Activated T-cell treated with anti-CD3 and anti-CD28 coated beads, Interleukin-2, amount 50 U/mL, for 48 hours (primary cell): ENCODE results near the gene PFDN6.

Source experiments
- DNase-seq, 2 experiments: peaks; one replicate each; pipeline ENCODE4 v3.0.0-alpha.2; 2020

The PFDN6 gene

DNA sequence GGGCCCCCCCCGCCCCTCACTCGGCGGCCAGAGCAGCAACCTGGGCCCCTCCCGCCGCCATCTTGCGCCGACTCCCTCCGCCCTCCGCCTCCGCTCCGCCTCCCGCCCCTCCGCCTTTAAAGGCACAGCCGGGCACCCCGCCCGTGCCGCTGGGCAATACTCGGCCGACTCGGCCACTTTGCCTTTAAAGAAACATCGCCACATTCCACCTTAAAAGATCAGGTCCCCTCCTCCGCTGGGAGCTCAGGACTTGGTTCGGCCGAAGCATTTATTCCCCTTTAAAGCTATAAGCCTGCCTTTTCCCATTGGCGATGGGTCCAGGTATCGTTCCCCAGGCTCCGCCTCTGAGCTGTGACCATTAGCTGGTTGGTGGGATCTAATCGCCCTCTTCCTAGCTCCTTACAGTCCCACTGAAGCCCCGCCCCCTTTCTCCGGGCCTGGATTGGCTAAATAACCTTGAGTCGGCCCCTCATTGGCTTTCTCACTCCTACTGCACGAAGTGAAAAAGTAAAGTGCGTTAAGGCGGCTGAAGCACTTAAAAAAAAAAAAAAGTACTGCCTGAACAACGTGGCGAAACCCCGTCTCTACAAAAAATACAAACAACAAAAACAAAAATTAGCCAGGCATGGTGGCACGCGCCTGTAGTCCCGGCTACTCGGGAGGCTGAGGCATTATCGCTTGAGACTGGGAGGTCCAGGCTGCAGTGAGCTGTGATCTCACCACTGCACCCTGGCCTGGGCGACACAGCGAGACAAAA, 28.4 kb downstream of the PFDN6 start, which contains the start of gene ZBTB22:
Gene ZBTB22, minus strand, starts transcription at position 76 of the 757 bp plus-strand sequence. CDS start 828 bp downstream, outside the sequence.
- DNase-seq: peak; percentile 96 to 98

DNA sequence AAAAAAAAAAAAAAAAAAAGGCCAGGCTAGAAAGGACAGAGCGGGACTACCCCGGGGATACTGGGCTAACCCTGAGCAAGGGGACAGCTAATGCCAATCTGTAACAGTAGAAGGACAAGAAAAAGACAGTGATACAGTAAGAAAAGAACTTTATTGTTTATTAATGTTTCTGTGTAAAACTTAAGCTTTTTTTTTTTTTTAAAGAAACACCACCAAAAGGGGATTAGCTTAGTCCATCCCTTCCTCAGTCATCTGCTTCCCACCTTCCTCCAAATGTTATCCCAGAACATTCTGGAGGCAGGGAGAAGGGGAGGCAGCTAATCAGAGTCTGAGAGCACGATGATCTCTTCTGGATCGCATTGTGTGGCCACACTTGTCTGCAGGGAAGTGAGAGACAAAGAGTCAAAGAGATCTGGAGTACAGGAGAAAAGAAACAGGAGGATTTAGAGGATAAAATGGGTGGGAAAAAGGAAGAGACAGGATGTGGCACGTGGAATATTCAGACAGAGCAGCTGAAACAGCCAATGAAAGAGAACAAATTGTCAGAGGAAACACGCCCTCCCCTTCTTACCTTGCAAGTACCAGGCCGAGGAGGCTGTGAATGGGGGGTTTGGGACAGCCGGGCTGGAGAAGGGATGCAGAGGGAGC, 29.1 kb downstream of the PFDN6 start:
- no peak for DNase-seq

DNA sequence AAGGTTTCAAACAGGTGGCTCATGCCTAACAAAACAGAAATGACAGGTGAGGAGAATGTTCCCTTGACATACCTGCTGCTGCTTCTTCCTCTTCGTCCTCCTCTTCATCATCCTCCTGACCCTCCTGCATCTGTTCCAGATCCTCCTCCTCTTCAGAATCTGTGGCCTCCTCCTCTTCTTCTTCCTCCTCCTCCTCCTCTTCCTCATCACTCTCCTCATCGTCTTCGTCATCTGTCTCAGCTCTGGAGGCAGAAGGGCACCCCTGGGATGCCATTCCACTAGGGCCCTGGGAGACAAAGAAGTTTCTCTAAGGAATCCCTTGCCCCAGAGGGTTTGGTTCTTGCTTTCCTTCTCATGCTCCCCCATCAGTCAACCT, 30.5 kb downstream of the PFDN6 start:
- no peak for DNase-seq

DNA sequence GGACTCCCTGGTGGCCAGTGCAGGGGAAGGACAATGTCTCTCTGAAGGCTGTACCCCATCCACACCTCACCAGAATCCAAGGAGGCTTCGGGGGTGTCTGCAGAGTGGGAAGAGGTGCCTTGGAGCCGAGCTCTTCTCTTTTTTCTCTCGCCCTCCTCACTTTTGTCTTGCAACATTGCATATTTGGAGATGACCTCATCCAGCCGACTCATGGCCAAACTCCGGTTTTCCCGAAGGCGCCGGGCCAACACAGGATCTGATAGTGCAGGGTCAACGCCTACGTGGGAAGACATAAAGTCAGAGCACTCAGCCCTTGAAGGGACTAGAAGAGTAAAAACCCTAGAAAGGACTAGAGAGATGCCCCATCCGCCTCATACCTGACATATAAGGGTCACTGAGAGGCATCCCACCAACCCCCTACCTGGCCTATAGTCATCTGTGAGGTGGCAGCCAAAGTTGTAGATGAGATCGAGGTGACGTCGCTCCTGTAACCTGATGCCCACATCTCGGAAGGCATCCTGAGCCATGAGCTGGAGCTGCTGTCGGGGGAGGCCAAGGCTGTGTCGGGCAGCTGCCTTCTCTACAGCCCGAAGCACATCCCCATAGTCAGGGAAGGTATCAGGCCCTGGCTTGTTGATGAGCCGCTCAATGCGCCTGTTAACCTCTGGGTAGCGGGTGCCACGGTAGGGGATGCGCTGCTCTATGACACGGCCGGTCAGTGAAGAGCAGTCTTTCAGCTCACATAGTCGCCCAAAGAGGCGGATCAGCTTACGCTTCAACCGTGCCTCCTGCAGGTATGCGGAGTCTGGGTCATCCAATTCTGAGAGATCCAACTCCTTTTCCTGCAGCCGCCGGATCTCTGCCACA, 31.1 kb downstream of the PFDN6 start:
- no peak for DNase-seq

DNA sequence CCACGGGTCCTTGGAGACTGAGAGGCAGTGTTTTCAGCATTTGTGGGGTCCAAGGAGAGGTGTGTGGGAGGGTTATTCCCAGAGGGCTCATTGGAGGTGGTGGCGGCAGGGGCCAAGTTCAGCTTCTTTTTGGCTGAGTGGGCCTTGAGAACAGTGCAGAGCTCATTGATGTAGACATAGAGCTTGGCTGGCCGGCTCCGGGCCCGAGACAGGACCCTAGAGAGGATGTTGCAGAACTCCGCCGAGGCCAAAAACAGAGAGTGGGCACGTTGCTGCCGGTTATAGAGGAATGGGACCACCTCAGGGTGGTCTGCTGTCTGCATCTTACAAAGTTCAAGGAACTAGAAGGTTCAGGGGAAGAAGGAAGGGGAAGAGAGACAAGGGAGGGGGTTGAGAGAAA, 31.8 kb downstream of the PFDN6 start:
- DNase-seq: no peak

DNA sequence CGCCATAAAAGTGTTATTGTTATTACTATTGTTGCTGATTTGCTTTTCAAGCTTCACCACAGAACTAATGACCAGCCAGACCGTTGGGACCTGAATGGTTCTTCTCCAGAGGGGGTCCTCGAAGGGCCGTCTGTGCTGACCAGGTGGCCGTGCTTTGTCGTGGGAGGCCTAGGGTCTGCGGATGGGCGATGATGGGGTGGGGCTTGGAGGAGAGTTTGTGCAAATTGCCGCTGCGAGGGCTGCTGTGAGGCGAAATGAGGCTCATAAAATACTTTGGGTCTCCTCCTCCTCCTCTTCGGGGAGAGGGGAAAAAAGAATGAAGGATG, 34.2 kb downstream of the PFDN6 start:
- DNase-seq: no peak

DNA sequence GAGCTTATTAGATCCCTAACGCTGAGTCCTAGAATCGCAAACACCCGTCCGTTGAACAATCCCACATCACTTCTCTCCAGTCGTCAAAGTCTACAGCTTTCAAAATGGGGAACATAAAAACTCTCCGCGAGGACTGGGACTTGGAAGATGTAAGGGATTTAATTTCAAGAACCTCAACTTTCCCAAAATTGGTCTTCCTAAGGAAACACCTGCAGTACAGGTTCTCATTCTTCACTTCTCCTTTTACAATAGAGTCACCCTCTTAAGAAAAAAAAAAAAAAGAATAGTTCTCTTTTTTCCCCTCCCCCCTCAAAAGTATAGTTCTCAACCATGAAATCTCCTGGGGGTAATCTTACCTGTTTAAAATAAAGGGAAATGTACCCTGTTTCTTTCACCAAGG, 34.7 kb downstream of the PFDN6 start:
- DNase-seq: no peak

DNA sequence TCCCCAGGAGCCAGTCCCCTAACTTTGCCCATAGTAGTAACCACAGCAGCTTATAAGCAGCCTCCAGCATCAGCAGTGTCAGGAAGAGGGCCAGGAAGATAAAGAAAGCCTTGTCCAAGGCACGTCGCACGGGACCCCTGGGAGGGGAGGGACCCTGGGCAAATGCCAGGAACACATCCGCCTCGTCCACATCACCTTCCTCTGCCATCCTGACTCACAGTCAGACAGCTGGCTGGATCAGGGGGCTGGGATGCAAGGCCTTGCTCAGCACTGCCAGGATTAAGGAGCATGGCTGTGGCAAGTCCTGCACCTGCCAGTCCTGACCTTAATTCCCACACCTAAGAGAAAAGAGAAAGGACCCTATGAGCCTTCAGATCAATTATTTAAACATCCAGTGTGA, 39.7 kb downstream of the PFDN6 start:
- no peak for DNase-seq

DNA sequence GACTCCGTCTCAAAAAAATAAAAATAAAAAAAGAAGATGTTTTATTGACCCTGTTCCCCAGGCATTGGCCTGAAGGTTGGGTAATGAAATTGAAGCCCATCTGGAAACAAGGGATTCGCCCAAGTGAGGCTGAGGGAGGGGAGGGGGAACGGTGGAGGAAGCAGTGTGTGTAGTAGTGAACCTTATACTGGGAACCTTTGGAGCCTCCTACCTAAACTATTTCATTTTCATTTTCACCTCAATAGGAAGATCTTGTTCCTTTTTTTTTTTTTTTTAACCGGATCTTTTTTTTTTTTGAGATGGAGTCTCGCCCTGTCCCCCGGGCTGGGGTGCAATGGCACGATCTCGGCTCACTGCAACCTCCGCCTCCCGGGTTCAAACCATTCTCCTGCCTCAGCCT, 41.3 kb downstream of the PFDN6 start:
- no peak for DNase-seq

DNA sequence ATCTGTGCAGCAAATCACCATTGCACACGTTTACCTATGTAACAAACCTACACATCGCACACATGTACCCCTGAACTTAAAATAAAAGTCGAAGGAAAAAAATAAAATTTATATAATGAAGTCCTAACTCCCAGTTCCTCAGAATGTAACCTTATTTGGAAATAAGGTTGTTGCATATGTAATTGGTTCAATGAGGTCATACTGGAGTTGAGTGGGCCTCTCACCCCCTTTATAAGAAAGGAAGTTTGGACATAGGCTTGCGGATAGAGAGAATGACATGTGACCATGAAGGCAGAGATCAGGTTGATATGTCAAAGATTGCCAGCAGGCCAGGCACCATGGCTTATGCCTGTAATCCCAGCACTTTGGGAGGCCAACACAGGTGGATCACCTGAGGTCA, 44.3 kb downstream of the PFDN6 start:
- no peak for DNase-seq

DNA sequence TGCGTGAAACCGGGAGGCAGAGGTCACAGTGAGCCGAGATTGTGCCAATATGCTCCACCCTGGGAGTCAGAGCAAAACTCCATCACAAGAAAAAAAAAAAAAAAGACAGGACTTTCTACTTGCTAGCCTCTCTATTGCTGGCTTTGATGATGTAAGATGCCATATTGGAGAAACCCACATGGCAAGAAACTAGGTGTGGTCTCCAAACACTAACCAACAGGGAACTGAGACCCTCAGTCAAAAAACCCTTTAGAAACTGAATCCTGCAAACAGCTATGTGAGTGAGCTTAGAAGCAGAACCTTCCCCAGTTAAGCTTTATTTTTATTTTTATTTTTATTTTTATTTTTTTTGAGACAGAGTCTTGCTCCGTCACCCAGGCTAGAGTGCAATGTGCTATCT, 46.5 kb downstream of the PFDN6 start:
- DNase-seq: no peak

DNA sequence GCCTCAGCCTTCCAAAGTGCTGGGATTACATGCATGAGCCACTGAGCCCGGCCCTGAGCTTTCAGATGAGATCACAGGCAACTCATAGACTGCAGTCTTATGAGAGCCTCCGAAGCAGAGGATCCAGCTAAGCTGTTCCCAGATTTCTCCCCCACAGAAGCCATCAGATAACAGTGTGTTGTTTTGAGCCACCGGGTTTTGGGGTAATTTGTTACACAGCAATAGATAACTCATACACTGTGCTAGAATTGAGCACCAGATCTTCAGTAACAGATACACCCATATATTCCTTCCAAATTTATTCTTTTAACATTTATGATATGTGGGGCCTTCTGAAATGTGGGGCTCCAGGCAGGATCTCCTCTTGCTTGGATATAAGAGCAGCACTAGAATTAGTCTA, 47.1 kb downstream of the PFDN6 start:
- no peak for DNase-seq

DNA sequence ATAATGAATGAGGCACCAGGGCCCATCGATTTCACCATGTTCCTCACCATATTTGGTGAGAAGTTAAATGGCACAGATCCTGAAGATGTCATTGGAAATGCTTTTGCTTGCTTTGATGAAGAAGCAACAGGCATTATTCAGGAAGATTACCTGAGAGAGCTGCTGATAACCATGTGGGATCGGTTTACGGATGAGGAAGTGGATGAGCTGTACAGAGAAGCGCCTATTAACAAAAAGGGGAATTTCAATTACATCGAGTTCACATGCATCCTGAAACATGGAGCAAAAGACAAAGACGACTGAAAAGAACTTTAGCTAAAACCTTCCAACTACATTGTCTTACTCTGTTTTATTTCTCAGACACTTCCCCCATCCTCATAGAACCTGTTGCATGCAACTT, 49.8 kb downstream of the PFDN6 start:
- no peak for DNase-seq
